Common myeloid progenitor, CD34-positive (primary cell): ENCODE results near the gene OR2L2.
"Not testable (repeated sequence)": the region's sequence is repeated elsewhere in the genome, so short reads cannot be mapped to it uniquely, and the experiment has no call there.

Source experiments
- CTCF ChIA-PET: fragments of 350-600 bp; sonication (Branson Sonifier 250); formaldehyde crosslinking; loops from one replicate; lab custom pipeline; 2021; ENCODE audit warnings: antibody characterized with exemption; lab: Charles Lee
- POLR2A ChIA-PET: fragments of 350-600 bp; sonication (Branson Sonifier 250); formaldehyde crosslinking; loops from one replicate; lab custom pipeline; 2021; ENCODE audit warnings: antibody characterized with exemption; lab: Charles Lee
- DNase-seq, 3 donors: peaks; one replicate each; pipeline versions ENCODE4 v3.0.0 to v3.0.0-alpha.2; 2013
- H3K27ac ChIP-seq, 2 experiments: 1 replicate in 1 of 2; 2 replicates in 1 of 2; pipeline ENCODE4 v1.7.0; 2013; ENCODE audit warnings: inconsistent platforms in 2 of 2, low read length in 2 of 2, mild to moderate bottlenecking in 2 of 2, low read depth in 1 of 2, moderate library complexity in 1 of 2; ENCODE audit not compliant: severe bottlenecking in 2 of 2, insufficient read depth in 1 of 2, poor library complexity in 1 of 2
- H3K27me3 ChIP-seq, 5 experiments: replicated peaks in 2 of 5; 1 replicate in 3 of 5; 2 replicates in 2 of 5; pipeline versions ENCODE4 v1.6.1 to v1.7.0; 2013; ENCODE audit warnings: low read length in 4 of 5, mild to moderate bottlenecking in 2 of 5, moderate library complexity in 2 of 5, inconsistent platforms in 1 of 5; ENCODE audit not compliant: insufficient read depth in 5 of 5, control insufficient read depth in 4 of 5
- H3K36me3 ChIP-seq, 4 experiments: 1 replicate in 2 of 4; 2 replicates in 2 of 4; pipeline versions ENCODE4 v1.6.1 to v1.7.0; 2013; ENCODE audit warnings: low read length in 3 of 4, control low read depth in 1 of 4, mild to moderate bottlenecking in 1 of 4; ENCODE audit not compliant: control insufficient read depth in 4 of 4, insufficient read depth in 4 of 4
- H3K4me1 ChIP-seq, 4 experiments: 1 replicate in 3 of 4; 2 replicates in 1 of 4; pipeline versions ENCODE4 v1.6.1 to v1.7.1; 2013; ENCODE audit warnings: low read length in 3 of 4, mild to moderate bottlenecking in 3 of 4, control low read depth in 1 of 4, inconsistent platforms in 1 of 4, moderate library complexity in 1 of 4; ENCODE audit not compliant: control insufficient read depth in 4 of 4, insufficient read depth in 4 of 4; ENCODE audit errors: control extremely low read depth in 1 of 4
- H3K4me3 ChIP-seq, 7 experiments: 1 replicate in 4 of 7; 2 replicates in 3 of 7; pipeline versions ENCODE4 v1.5.1 to v1.7.0; 2013; ENCODE audit warnings: mild to moderate bottlenecking in 7 of 7, low read length in 6 of 7, moderate library complexity in 6 of 7, inconsistent platforms in 2 of 7, low read depth in 2 of 7, control low read depth in 1 of 7; ENCODE audit not compliant: insufficient read depth in 4 of 7, control insufficient read depth in 1 of 7; ENCODE audit errors: extremely low read depth in 1 of 7
- H3K9me3 ChIP-seq, 5 experiments: 1 replicate in 4 of 5; 2 replicates in 1 of 5; pipeline versions ENCODE4 v1.6.1 to v1.7.1; 2013; ENCODE audit warnings: low read length in 4 of 5, mild to moderate bottlenecking in 2 of 5, inconsistent platforms in 1 of 5, low read depth in 1 of 5, moderate library complexity in 1 of 5; ENCODE audit not compliant: control insufficient read depth in 4 of 5, insufficient read depth in 2 of 5; ENCODE audit errors: control extremely low read depth in 1 of 5
- WGBS: methylation state at CpG from one replicate; pipeline ENCODE4 v1.1.5; 2013; ENCODE audit not compliant: insufficient coverage; 5-methylcytosine and 5-hydroxymethylcytosine counted together

The OR2L2 gene

GRCh38 chr1:248065604-248066003 lies 35.7 kb downstream of the OR2L2 start:
- CTCF ChIA-PET = no interaction called here
- 100% methylated on average over 1 of the region's 3 CpGs for WGBS

GRCh38 chr1:248083864-248084263 lies 54.0 kb downstream of the OR2L2 start:
- H3K9me3 ChIP-seq, H3K27me3 ChIP-seq, H3K4me3 ChIP-seq, POLR2A ChIA-PET, H3K36me3 ChIP-seq, DNase-seq, H3K27ac ChIP-seq, CTCF ChIA-PET, H3K4me1 ChIP-seq: not testable (repeated sequence)
- no CpG with 5 or more reads among the region's 17 CpGs for WGBS

More at GRCh38 chr1:248065604-248066003, 35.7 kb downstream of the OR2L2 start:
- no peak for DNase-seq
- Histone ChIP-seq H3K4me1 (no peaks in the 10 kb centered on the region), H3K27ac (no peak overlapping the region), H3K36me3 (no peaks in the 10 kb centered on the region), H3K9me3 (peaks cover 0 to 2% (median 0%) of the 10 kb centered on the region in 5 experiments), H3K27me3 (no peaks in the 10 kb centered on the region), H3K4me3 (no peak overlapping the region)
- POLR2A ChIA-PET = no interaction called here
